HepG2 (cell line): ENCODE results near the gene QKI. TPM values are rescaled to one million over a fixed set of nuclear protein-coding genes. Genes with fewer than 3 reads are reported as not detected.
A peak's percentile ranks its signal among the peaks of the same experiment; 100 is the strongest.

Experiments used
- BATF2 ChIP-seq: sonication (generic); formaldehyde crosslinking; IDR thresholded peaks from 2 replicates; pipeline ENCODE4 v1.8.0; 2022; ENCODE audit warnings: mild to moderate bottlenecking, missing genetic modification reagents, moderate library complexity
- CHD2 ChIP-seq: IDR thresholded peaks from 2 replicates; pipeline ENCODE4 v1.6.1; 2011; ENCODE audit warnings: low read depth, low read length, improper control_type of control experiment
- CREB1 ChIP-seq, 2 experiments: fragments of 450-650 bp in 1 of 2; IDR thresholded peaks; 2 replicates each; pipeline ENCODE4 v1.6.1; 2016 to 2017; ENCODE audit warnings: control low read depth in 1 of 2, mild to moderate bottlenecking in 1 of 2, missing compliant biosample characterization in 1 of 2, missing genetic modification characterization in 1 of 2
- DMAP1 ChIP-seq: IDR thresholded peaks from 2 replicates; pipeline ENCODE4 v1.6.1; 2016
- FLYWCH1 ChIP-seq: sonication (generic); formaldehyde crosslinking; IDR thresholded peaks from 2 replicates; pipeline ENCODE4 v1.8.1; 2023; ENCODE audit warnings: mild to moderate bottlenecking, missing genetic modification reagents
- KDM2A ChIP-seq: sonication (generic); formaldehyde crosslinking; IDR thresholded peaks from 2 replicates; pipeline ENCODE4 v1.4.0; 2020; ENCODE audit warnings: low read depth, missing genetic modification reagents, borderline replicate concordance
- KLF6 ChIP-seq: IDR thresholded peaks from 2 replicates; pipeline ENCODE4 v1.8.0; 2016; ENCODE audit warnings: missing biosample characterization, missing genetic modification reagents
- NCOR1 ChIP-seq: fragments of 200-600 bp; sonication (generic); IDR thresholded peaks from 2 replicates; pipeline ENCODE4 v1.7.0; 2017; ENCODE audit warnings: antibody characterized with exemption, low read length, borderline replicate concordance
- NONO ChIP-seq, 2 experiments: fragments of 450-650 bp in 1 of 2; sonication (generic) in 1 of 2; formaldehyde crosslinking in 1 of 2; IDR thresholded peaks in 1 of 2; conservative IDR thresholded peaks in 1 of 2; 2 replicates each; pipeline versions ENCODE4 v1.6.1 to v1.8.0; 2017 to 2022; ENCODE audit warnings: mild to moderate bottlenecking in 1 of 2, missing genetic modification reagents in 1 of 2, moderate library complexity in 1 of 2
- RBFOX2 ChIP-seq: fragments of 200-400 bp; formaldehyde crosslinking; IDR thresholded peaks from 2 replicates; pipeline ENCODE4 v1.6.1; 2017; ENCODE audit warnings: low read depth, mild to moderate bottlenecking, low read length
- RCOR2 ChIP-seq: IDR thresholded peaks from 2 replicates; pipeline ENCODE4 v1.6.1; 2016; ENCODE audit warnings: missing biosample characterization, missing genetic modification reagents
- SALL2 ChIP-seq: sonication (generic); formaldehyde crosslinking; IDR thresholded peaks from 2 replicates; pipeline ENCODE4 v1.8.1; 2023; ENCODE audit warnings: mild to moderate bottlenecking, missing genetic modification reagents, inconsistent platforms
- SMAD3 ChIP-seq: sonication (generic); formaldehyde crosslinking; IDR thresholded peaks from 2 replicates; pipeline ENCODE4 v1.4.0; 2020; ENCODE audit warnings: missing genetic modification reagents
- STAT5B ChIP-seq: sonication (generic); formaldehyde crosslinking; IDR thresholded peaks from 2 replicates; pipeline ENCODE4 v1.4.0; 2020; ENCODE audit warnings: missing genetic modification reagents
- THAP7 ChIP-seq: sonication (generic); formaldehyde crosslinking; IDR thresholded peaks from 2 replicates; pipeline ENCODE4 v1.8.1; 2023; ENCODE audit warnings: mild to moderate bottlenecking, missing genetic modification reagents
- ZBTB37 ChIP-seq: sonication (generic); formaldehyde crosslinking; IDR thresholded peaks from 2 replicates; pipeline ENCODE4 v1.4.0; 2020; ENCODE audit warnings: mild to moderate bottlenecking, missing genetic modification reagents
- ZFP1 ChIP-seq: IDR thresholded peaks from 2 replicates; pipeline ENCODE4 v1.6.1; 2016
- ZMAT5 ChIP-seq: sonication (generic); formaldehyde crosslinking; IDR thresholded peaks from 2 replicates; pipeline ENCODE4 v1.5.0; 2020; ENCODE audit warnings: mild to moderate bottlenecking, low read depth, missing genetic modification reagents, borderline replicate concordance
- ZMYM3 ChIP-seq: sonication (generic); formaldehyde crosslinking; IDR thresholded peaks from 2 replicates; pipeline ENCODE4 v1.5.1; 2020; ENCODE audit warnings: mild to moderate bottlenecking, missing genetic modification reagents
- ZNF264 ChIP-seq: sonication (generic); formaldehyde crosslinking; IDR thresholded peaks from 2 replicates; pipeline ENCODE4 v1.4.0; 2020; ENCODE audit warnings: missing genetic modification reagents
- ZNF280B ChIP-seq: sonication (generic); formaldehyde crosslinking; IDR thresholded peaks from 2 replicates; pipeline ENCODE4 v1.5.0; 2020; ENCODE audit warnings: missing genetic modification reagents, mild to moderate bottlenecking, borderline replicate concordance
- ZNF414 ChIP-seq: sonication (generic); formaldehyde crosslinking; IDR thresholded peaks from 2 replicates; pipeline ENCODE4 v1.5.0; 2020; ENCODE audit warnings: missing genetic modification reagents
- ZNF543 ChIP-seq: sonication (generic); formaldehyde crosslinking; IDR thresholded peaks from 2 replicates; pipeline ENCODE4 v1.4.0; 2020; ENCODE audit warnings: mild to moderate bottlenecking, missing genetic modification reagents
- ZNF546 ChIP-seq: sonication (generic); formaldehyde crosslinking; conservative IDR thresholded peaks from 2 replicates; pipeline ENCODE4 v1.8.1; 2023; ENCODE audit warnings: mild to moderate bottlenecking, missing genetic modification reagents
- ZNF556 ChIP-seq: sonication (generic); formaldehyde crosslinking; IDR thresholded peaks from 2 replicates; pipeline ENCODE4 v1.4.0; 2020; ENCODE audit warnings: mild to moderate bottlenecking, missing genetic modification reagents, borderline replicate concordance
- ZSCAN25 ChIP-seq: sonication (generic); formaldehyde crosslinking; IDR thresholded peaks from 2 replicates; pipeline ENCODE4 v1.8.0; 2022; ENCODE audit warnings: mild to moderate bottlenecking, missing genetic modification reagents
- polyA plus RNA-seq, 8 experiments: library from polyadenylated mRNA; depleted of rRNA in 3 of 8; stranded (reverse) in 7 of 8; unstranded in 1 of 8; fragments of >200 nt; fragmentation: Illumina TruSeq in 4 of 8; extraction: Trizol in 4 of 8; gene quantifications; 2 replicates each; pipeline versions ENCODE4 v1.2.1 to v1.2.3, GENCODE V29; 2011 to 2016; ENCODE audit warnings: low read depth in 4 of 8, missing spikeins in 1 of 8, mixed read lengths in 1 of 8; ENCODE audit not compliant: insufficient read depth in 1 of 8
- total RNA-seq, 5 experiments: library from RNA; depleted of rRNA; stranded (reverse); fragments of >200 nt; fragmentation: Illumina TruSeq; extraction: Trizol; gene quantifications; 2 replicates each; pipeline ENCODE4 v1.2.3, GENCODE V29; 2016; ENCODE audit warnings: low read depth in 1 of 5

QKI gene
- total and polyA plus RNA-seq, 2 of the 13 experiments (the other 11 are each of a cell fraction or from before 2014, with no cell fraction given) = 136 to 137 TPM

- TF ChIP-seq ZNF414 (CRISPR knock-in tag) (no peak), SALL2 (CRISPR knock-in tag) (no peak), FLYWCH1 (CRISPR knock-in tag) (0 out of 2 replicates have a peak, but pooled peaks have one; percentile 65), CHD2 (no peak), ZNF543 (peak; percentile 5; the same call in 1 of the 2 replicates), NCOR1 (no peak), NONO (IDR thresholded peaks at IDR 0.05) (no peak), NONO (CRISPR knock-in tag; conservative IDR thresholded peaks at IDR 0.05) (no peak), RBFOX2 (0 out of 2 replicates have a peak, but pooled peaks have one; percentile 8), ZNF264 (CRISPR knock-in tag) (no peak), ZSCAN25 (CRISPR knock-in tag) (no peak), DMAP1 (CRISPR knock-in tag) (no peak), KDM2A (CRISPR knock-in tag) (0 out of 2 replicates have a peak, but pooled peaks have one; percentile 11), ZNF280B (no peak), KLF6 (CRISPR knock-in tag) (no peak), ZFP1 (no peak), SMAD3 (CRISPR knock-in tag) (no peak), ZMYM3 (CRISPR knock-in tag) (no peak), ZNF546 (CRISPR knock-in tag) (no peak), ZBTB37 (no peak), THAP7 (CRISPR knock-in tag) (no peak), ZMAT5 (CRISPR knock-in tag) (no peak), BATF2 (no peak), STAT5B (no peak), RCOR2 (CRISPR knock-in tag) (no peak), CREB1 (IDR thresholded peaks at IDR 0.05) (no peak), CREB1 (CRISPR knock-in tag; IDR thresholded peaks at IDR 0.05) (no peak), ZNF556 (no peak)
Observed at GRCh38 chr6:163414946-163415619, 565 bp downstream of the QKI start (continued).
